Measurements from ENCODE around the gene MED15. TPM values are rescaled to one million over a fixed set of nuclear protein-coding genes. Genes with fewer than 3 reads are reported as not detected.

The MED15 gene
- total and polyA plus RNA-seq, 10 of the 15 experiments (the other 5 are each of a cell fraction or from before 2014, with no cell fraction given): 1.4 to 75.2 (median 26.9) TPM

GRCh38 chr22:20507253-20508066 lies at the start of gene MED15 (continued):
- TF ChIP-seq USF2 (IDR thresholded peaks at IDR 0.05; ENCODE audit: borderline replicate concordance, low read depth, low read length) (no peak), ZNF24 (IDR thresholded peaks at IDR 0.05) (no peak), KDM1A (IDR thresholded peaks at IDR 0.05; ENCODE audit: borderline replicate concordance) (no peak), PML (IDR thresholded peaks at IDR 0.05; ENCODE audit: low read length) (no peak), POLR2AphosphoS5 (IDR thresholded peaks at IDR 0.05; ENCODE audit: low read length) (peak; percentile 87), BCL3 (IDR thresholded peaks at IDR 0.05; ENCODE audit: borderline replicate concordance, insufficient read depth, low read depth, low read length, poor library complexity, severe bottlenecking) (no peak), TARDBP (IDR thresholded peaks at IDR 0.05; ENCODE audit: borderline replicate concordance) (peak; percentile 98), SMC3 (IDR thresholded peaks at IDR 0.05; ENCODE audit: borderline replicate concordance, low read length) (no peak), RUNX3 (IDR thresholded peaks at IDR 0.05; ENCODE audit: low read length) (peak; percentile 59), POLR2AphosphoS2 (IDR thresholded peaks at IDR 0.05; ENCODE audit: low read depth, low read length) (0 out of 2 replicates have a peak, but pooled peaks have one; percentile 43), CREB1 (IDR thresholded peaks at IDR 0.05; ENCODE audit: low read depth) (peak; percentile 72), IKZF2 (IDR thresholded peaks at IDR 0.05) (0 out of 4 replicates have a peak, but pooled peaks of 1 of the 2 experiments have one; percentile 24), BACH1 (IDR thresholded peaks at IDR 0.05; ENCODE audit: borderline replicate concordance) (no peak), TCF3 (IDR thresholded peaks at IDR 0.05; ENCODE audit: borderline replicate concordance, insufficient read depth, low read depth, low read length) (peak; percentile 71; the same call in 1 of the 2 replicates), PBX3 (IDR thresholded peaks at IDR 0.05; ENCODE audit: insufficient replicate concordance, low read depth, low read length) (no peak), CBX5 (IDR thresholded peaks at IDR 0.05; ENCODE audit: low read depth) (no peak), ZNF274 (IDR thresholded peaks at IDR 0.05; ENCODE audit: insufficient read depth, insufficient read length) (no peak)
- TF ChIP-seq, protein P1, sequence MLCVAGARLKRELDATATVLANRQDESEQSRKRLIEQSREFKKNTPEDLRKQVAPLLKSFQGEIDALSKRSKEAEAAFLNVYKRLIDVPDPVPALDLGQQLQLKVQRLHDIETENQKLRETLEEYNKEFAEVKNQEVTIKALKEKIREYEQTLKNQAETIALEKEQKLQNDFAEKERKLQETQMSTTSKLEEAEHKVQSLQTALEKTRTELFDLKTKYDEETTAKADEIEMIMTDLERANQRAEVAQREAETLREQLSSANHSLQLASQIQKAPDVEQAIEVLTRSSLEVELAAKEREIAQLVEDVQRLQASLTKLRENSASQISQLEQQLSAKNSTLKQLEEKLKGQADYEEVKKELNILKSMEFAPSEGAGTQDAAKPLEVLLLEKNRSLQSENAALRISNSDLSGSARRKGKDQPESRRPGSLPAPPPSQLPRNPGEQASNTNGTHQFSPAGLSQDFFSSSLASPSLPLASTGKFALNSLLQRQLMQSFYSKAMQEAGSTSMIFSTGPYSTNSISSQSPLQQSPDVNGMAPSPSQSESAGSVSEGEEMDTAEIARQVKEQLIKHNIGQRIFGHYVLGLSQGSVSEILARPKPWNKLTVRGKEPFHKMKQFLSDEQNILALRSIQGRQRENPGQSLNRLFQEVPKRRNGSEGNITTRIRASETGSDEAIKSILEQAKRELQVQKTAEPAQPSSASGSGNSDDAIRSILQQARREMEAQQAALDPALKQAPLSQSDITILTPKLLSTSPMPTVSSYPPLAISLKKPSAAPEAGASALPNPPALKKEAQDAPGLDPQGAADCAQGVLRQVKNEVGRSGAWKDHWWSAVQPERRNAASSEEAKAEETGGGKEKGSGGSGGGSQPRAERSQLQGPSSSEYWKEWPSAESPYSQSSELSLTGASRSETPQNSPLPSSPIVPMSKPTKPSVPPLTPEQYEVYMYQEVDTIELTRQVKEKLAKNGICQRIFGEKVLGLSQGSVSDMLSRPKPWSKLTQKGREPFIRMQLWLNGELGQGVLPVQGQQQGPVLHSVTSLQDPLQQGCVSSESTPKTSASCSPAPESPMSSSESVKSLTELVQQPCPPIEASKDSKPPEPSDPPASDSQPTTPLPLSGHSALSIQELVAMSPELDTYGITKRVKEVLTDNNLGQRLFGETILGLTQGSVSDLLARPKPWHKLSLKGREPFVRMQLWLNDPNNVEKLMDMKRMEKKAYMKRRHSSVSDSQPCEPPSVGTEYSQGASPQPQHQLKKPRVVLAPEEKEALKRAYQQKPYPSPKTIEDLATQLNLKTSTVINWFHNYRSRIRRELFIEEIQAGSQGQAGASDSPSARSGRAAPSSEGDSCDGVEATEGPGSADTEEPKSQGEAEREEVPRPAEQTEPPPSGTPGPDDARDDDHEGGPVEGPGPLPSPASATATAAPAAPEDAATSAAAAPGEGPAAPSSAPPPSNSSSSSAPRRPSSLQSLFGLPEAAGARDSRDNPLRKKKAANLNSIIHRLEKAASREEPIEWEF (IDR thresholded peaks at IDR 0.05; ENCODE audit: insufficient replicate concordance, low read depth, low read length): no peak
- TF ChIP-seq, protein P2, sequence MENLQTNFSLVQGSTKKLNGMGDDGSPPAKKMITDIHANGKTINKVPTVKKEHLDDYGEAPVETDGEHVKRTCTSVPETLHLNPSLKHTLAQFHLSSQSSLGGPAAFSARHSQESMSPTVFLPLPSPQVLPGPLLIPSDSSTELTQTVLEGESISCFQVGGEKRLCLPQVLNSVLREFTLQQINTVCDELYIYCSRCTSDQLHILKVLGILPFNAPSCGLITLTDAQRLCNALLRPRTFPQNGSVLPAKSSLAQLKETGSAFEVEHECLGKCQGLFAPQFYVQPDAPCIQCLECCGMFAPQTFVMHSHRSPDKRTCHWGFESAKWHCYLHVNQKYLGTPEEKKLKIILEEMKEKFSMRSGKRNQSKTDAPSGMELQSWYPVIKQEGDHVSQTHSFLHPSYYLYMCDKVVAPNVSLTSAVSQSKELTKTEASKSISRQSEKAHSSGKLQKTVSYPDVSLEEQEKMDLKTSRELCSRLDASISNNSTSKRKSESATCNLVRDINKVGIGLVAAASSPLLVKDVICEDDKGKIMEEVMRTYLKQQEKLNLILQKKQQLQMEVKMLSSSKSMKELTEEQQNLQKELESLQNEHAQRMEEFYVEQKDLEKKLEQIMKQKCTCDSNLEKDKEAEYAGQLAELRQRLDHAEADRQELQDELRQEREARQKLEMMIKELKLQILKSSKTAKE (IDR thresholded peaks at IDR 0.05; ENCODE audit: low read depth, poor library complexity, severe bottlenecking): no peak

All from GM12878 (cell line).